GM23248 (cell line): ENCODE results near the gene UCHL1. TPM values are rescaled to one million over a fixed set of nuclear protein-coding genes. Genes with fewer than 3 reads are reported as not detected.

Source experiments
- DNase-seq: peaks from one replicate; pipeline ENCODE4 v3.0.0-alpha.2; 2015
- H2AFZ ChIP-seq: fragments of 200-600 bp; sonication (generic); 2 replicates; pipeline ENCODE4 v1.6.1; 2016; ENCODE audit warnings: antibody characterized with exemption
- H3F3A ChIP-seq: fragments of 200-600 bp; sonication (generic); 2 replicates; pipeline ENCODE4 v1.6.1; 2016; ENCODE audit warnings: mild to moderate bottlenecking, antibody characterized with exemption, mixed run types; ENCODE audit not compliant: insufficient read depth
- H3K27ac ChIP-seq: fragments of 200-600 bp; sonication (generic); 2 replicates; pipeline ENCODE4 v1.5.1; 2016; ENCODE audit warnings: mild to moderate bottlenecking
- H3K27me3 ChIP-seq: fragments of 200-600 bp; sonication (generic); replicated peaks from 2 replicates; pipeline ENCODE4 v1.6.1; 2016; ENCODE audit warnings: mild to moderate bottlenecking; ENCODE audit not compliant: insufficient read depth
- H3K36me3 ChIP-seq: fragments of 200-600 bp; sonication (generic); 2 replicates; pipeline ENCODE4 v1.6.1; 2016; ENCODE audit warnings: low read depth, mild to moderate bottlenecking
- H3K4me1 ChIP-seq: fragments of 200-600 bp; sonication (generic); 2 replicates; pipeline ENCODE4 v1.6.1; 2016; ENCODE audit warnings: mild to moderate bottlenecking; ENCODE audit not compliant: insufficient read depth
- H3K4me2 ChIP-seq: fragments of 200-600 bp; sonication (generic); one replicate; pipeline ENCODE4 v1.6.1; 2016; ENCODE audit warnings: mild to moderate bottlenecking; ENCODE audit not compliant: unreplicated experiment
- H3K4me3 ChIP-seq: fragments of 200-600 bp; sonication (generic); 2 replicates; pipeline ENCODE4 v1.5.1; 2016; ENCODE audit warnings: mild to moderate bottlenecking
- H3K79me2 ChIP-seq: fragments of 200-600 bp; sonication (generic); 2 replicates; pipeline ENCODE4 v1.6.1; 2016; ENCODE audit warnings: mild to moderate bottlenecking; ENCODE audit not compliant: insufficient read depth
- H3K9ac ChIP-seq: fragments of 200-600 bp; sonication (generic); 2 replicates; pipeline ENCODE4 v1.6.1; 2016; ENCODE audit warnings: mild to moderate bottlenecking
- H3K9me2 ChIP-seq: fragments of 200-600 bp; sonication (generic); 2 replicates; pipeline ENCODE4 v1.6.1; 2016; ENCODE audit warnings: mixed run types, mild to moderate bottlenecking, moderate library complexity; ENCODE audit not compliant: insufficient read depth
- H3K9me3 ChIP-seq: fragments of 200-600 bp; sonication (generic); one replicate; pipeline ENCODE4 v1.6.1; 2017; ENCODE audit warnings: low read depth
- H4K20me1 ChIP-seq: fragments of 200-600 bp; sonication (generic); 2 replicates; pipeline ENCODE4 v1.6.0; 2016; ENCODE audit not compliant: insufficient read depth
- EZH2 ChIP-seq: fragments of 200-600 bp; sonication (generic); IDR thresholded peaks from 2 replicates; pipeline ENCODE4 v1.6.1; 2018; ENCODE audit warnings: antibody characterized with exemption, mild to moderate bottlenecking; ENCODE audit not compliant: insufficient read depth, poor library complexity, severe bottlenecking
- EZH2phosphoT487 ChIP-seq: fragments of 200-600 bp; sonication (generic); IDR thresholded peaks from 2 replicates; pipeline ENCODE4 v1.6.1; 2018; ENCODE audit warnings: antibody characterized with exemption, moderate library complexity, mild to moderate bottlenecking, low read depth; ENCODE audit not compliant: insufficient read depth
- WGBS, 2 experiments: methylation state at CpG; one replicate each; pipeline ENCODE4 v1.1.6; 2015 to 2017; ENCODE audit warnings: low lambda C conversion rate in 2 of 2, low coverage in 1 of 2; ENCODE audit errors: missing lambda C conversion rate in 2 of 2; 5-methylcytosine and 5-hydroxymethylcytosine counted together
- in situ Hi-C: fragments of 300-500 bp; cut with MboI; formaldehyde crosslinking; loops from 2 replicates; pipeline ENCODE4 v1.15.0; 2020
- polyA plus RNA-seq: library from polyadenylated mRNA; unstranded; fragments of >200 nt; fragmentation: Nextera tagmentation; extraction: Ambion mirVana; gene quantifications from 2 replicates; pipeline ENCODE4 v1.2.1, GENCODE V29; 2016
- total RNA-seq: library from RNA; depleted of rRNA; stranded (reverse); fragments of >200 nt; shearing (Covaris generic); gene quantifications from 2 replicates; pipeline ENCODE4 v1.2.3, GENCODE V29; 2014

The UCHL1 gene
- total and polyA plus RNA-seq, 2 experiments from 2014 or later, result 306 to 525 TPM

GRCh38 chr4:41236508-41236907, 20.2 kb upstream of the UCHL1 start:
- H3K27me3 ChIP-seq, result no peaks in the 10 kb centered on the region
- H3K9me2 ChIP-seq, result no peaks in the 10 kb centered on the region
- in situ Hi-C loops, result no loop called here

GRCh38 chr4:41241919-41242318, 14.8 kb upstream of the UCHL1 start:
- Histone ChIP-seq H3K9me2 (no peaks in the 10 kb centered on the region), H3K9me3 (no peaks in the 10 kb centered on the region), H3K27me3 (peaks cover 3% of the 10 kb centered on the region; the same call in 1 of the 2 replicates), H2AFZ (no peak overlapping the region), H3K79me2 (no peaks in the 10 kb centered on the region), H3K4me1 (no peaks in the 10 kb centered on the region), H4K20me1 (no peaks in the 10 kb centered on the region), H3K9ac (no peak overlapping the region), H3F3A (no peaks in the 10 kb centered on the region), H3K27ac (no peak overlapping the region), H3K36me3 (no peaks in the 10 kb centered on the region), H3K4me2 (no peak overlapping the region), H3K4me3 (no peak overlapping the region)
- 75 to 80% methylated on average over 1 of the region's 1 CpG for WGBS, 2 experiments
- no peak for TF ChIP-seq EZH2
- no peak for TF ChIP-seq EZH2phosphoT487
- in situ Hi-C loops, result no loop called here
- DNase-seq, result no peak

More at GRCh38 chr4:41236508-41236907, 20.2 kb upstream of the UCHL1 start:
- H3F3A ChIP-seq, result no peaks in the 10 kb centered on the region
- no peak overlapping the region for H3K4me3 ChIP-seq
- no peaks in the 10 kb centered on the region for H3K4me1 ChIP-seq
- no peak overlapping the region for H3K9ac ChIP-seq
- H3K4me2 ChIP-seq, result no peak overlapping the region
- H3K79me2 ChIP-seq, result no peaks in the 10 kb centered on the region
- H4K20me1 ChIP-seq, result no peaks in the 10 kb centered on the region
- TF ChIP-seq EZH2 (no peak), EZH2phosphoT487 (no peak)
- no peaks in the 10 kb centered on the region for H3K36me3 ChIP-seq
- H3K9me3 ChIP-seq, result no peaks in the 10 kb centered on the region
- no peak overlapping the region for H2AFZ ChIP-seq
- no peak overlapping the region for H3K27ac ChIP-seq
- WGBS, 2 experiments, result 39 to 51% methylated on average over 1 of the region's 1 CpG
- DNase-seq, result no peak

GRCh38 chr4:41245983-41246382, 10.7 kb upstream of the UCHL1 start:
- no peaks in the 10 kb centered on the region for H3F3A ChIP-seq
- no peaks in the 10 kb centered on the region for H4K20me1 ChIP-seq
- H2AFZ ChIP-seq, result no peak overlapping the region
- DNase-seq, result no peak
- peaks cover 25% of the 10 kb centered on the region for H3K27me3 ChIP-seq
- H3K9ac ChIP-seq, result no peak overlapping the region
- no peaks in the 10 kb centered on the region for H3K9me2 ChIP-seq
- H3K79me2 ChIP-seq, result no peaks in the 10 kb centered on the region
- in situ Hi-C loops, result no loop called here
- no peaks in the 10 kb centered on the region for H3K36me3 ChIP-seq
- WGBS, 2 experiments, result 81 to 88% methylated on average over 1 of the region's 1 CpG
- H3K9me3 ChIP-seq, result no peaks in the 10 kb centered on the region
- no peak overlapping the region for H3K4me2 ChIP-seq
- H3K4me3 ChIP-seq, result no peak overlapping the region
- H3K4me1 ChIP-seq, result no peaks in the 10 kb centered on the region
- H3K27ac ChIP-seq, result no peak overlapping the region
- no peak for TF ChIP-seq EZH2phosphoT487
- TF ChIP-seq EZH2, result no peak

GRCh38 chr4:41256131-41256739, 493 bp upstream of the UCHL1 start:
- H3K4me1 ChIP-seq, result no peaks in the 10 kb centered on the region
- no peaks in the 10 kb centered on the region for H3K79me2 ChIP-seq
- H3K27me3 ChIP-seq, result peaks cover 15% of the 10 kb centered on the region
- H2AFZ ChIP-seq, result peak overlapping the region; percentile 75
- no peaks in the 10 kb centered on the region for H3K36me3 ChIP-seq
- WGBS, 2 experiments, result 43% methylated on average over 13 of the region's 13 CpGs
- peak overlapping the region; percentile 71 for H3K4me3 ChIP-seq
- TF ChIP-seq EZH2phosphoT487 (no peak), EZH2 (peak; percentile 26)
- peaks cover 23% of the 10 kb centered on the region for H3F3A ChIP-seq
- H3K27ac ChIP-seq, result peak overlapping the region; percentile 30; the same call in 1 of the 2 replicates
- peak overlapping the region; percentile 84 for H3K9ac ChIP-seq
- H3K9me3 ChIP-seq, result no peaks in the 10 kb centered on the region
- in situ Hi-C loops, result no loop called here
- no peaks in the 10 kb centered on the region for H4K20me1 ChIP-seq
- DNase-seq, result peak; percentile 36
- peak overlapping the region; percentile 75 for H3K4me2 ChIP-seq
- H3K9me2 ChIP-seq, result no peaks in the 10 kb centered on the region
